OCI-LY3 (cell line): ENCODE data around the gene WNT11.

Source experiments
- CTCF ChIP-seq: fragments of 200-600, 300-600 bp; sonication (generic); IDR thresholded peaks from 2 replicates; pipeline ENCODE4 v1.5.1; 2014; ENCODE audit warnings: antibody characterized with exemption, low read length, low read depth
- EZH2phosphoT487 ChIP-seq: fragments of 200-600 bp; shearing (Covaris generic); IDR thresholded peaks from 2 replicates; pipeline ENCODE4 v1.6.1; 2018; ENCODE audit warnings: antibody characterized with exemption, mixed run types, low read depth

- no peak for TF ChIP-seq CTCF
- TF ChIP-seq EZH2phosphoT487: no peak
These were observed 24.9 kb downstream of the WNT11 start for GRCh38 chr11:76181371-76181770.
